ENCODE data around the gene LXN.
"Not testable (repeated sequence)": the region's sequence is repeated elsewhere in the genome, so short reads cannot be mapped to it uniquely, and the experiment has no call there.

The LXN gene

DNA sequence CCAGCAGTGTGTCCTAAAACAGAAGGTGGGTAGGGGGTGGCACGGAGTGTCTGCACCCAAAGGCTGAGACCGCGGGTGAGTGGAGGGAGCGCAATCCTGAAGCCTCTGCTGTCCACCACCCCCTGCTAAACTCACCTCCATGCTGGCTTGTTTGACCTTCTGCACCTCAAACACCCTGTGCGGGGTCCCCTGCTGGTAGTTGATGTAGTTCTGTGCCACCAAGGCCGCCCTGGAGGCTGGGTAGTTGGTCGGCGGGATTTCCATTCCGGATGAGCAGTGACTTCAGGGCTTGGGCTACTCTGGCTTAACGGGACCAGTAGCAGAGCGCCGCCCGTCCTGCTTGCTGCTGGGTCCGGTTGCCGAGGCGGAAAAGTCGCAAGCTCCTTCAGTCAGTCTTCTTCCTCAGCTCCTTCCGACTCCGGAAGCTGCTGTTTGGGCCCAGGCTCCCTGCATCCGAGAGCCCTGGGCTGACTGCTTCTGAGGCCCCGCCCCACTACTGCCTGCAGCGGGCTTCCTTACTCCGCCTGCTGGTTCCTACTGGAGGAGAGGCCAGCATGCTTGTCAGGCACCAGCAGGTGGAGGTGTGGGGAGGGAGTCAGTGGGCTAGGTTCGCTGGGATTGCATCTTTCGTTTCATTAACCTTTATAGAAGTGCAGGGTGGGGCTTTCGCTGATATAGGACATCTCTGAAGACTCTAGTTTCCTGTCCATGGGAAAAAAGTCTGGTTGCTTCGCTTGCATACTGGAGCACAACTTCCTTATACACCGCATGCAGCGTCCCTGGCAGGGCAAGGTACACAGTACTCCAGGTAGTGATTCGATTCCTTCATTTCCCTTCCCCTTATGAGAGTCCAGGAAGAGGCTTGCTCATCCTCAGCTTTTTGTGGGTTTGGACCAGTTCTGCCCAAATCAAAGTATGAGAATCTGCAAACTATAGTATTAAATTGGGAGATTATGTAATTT lies at the start of gene LXN:
Gene LXN (minus strand): TSS at position 434 of the 962 bp plus-strand sequence. CDS start 170 bp downstream, at position 264.
- DNase-seq = peak; percentile 89

- DNase-seq = no peak
Observed at GRCh38 chr3:158722108-158722507, 49.7 kb upstream of the LXN start.

- peak; percentile 97 for DNase-seq
Observed at GRCh38 chr3:158718490-158719170, 46.2 kb upstream of the LXN start.

DNA sequence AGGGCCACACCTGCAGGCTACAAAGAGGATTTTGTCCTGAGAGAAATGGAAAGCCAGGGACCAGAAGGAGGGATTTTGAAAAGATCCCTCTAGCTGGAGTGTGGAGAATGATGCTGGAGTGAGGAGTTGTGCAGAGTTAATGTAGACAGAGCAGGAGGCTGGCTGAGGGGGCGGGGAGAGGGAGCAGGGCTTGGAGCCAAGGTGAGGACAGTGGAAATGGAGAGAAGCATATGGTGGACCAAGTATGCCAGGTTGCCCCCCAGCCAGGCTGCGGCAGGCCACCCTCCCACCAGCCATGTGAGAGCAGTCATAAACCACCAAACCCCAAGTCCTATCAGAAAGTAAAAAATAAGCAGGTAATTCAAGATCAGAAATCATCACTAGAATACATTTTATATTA lies 45.1 kb upstream of the LXN start:
- DNase-seq = no peak

- peak; percentile 43 for DNase-seq
Observed at GRCh38 chr3:158713094-158713499, 40.6 kb upstream of the LXN start.

DNA sequence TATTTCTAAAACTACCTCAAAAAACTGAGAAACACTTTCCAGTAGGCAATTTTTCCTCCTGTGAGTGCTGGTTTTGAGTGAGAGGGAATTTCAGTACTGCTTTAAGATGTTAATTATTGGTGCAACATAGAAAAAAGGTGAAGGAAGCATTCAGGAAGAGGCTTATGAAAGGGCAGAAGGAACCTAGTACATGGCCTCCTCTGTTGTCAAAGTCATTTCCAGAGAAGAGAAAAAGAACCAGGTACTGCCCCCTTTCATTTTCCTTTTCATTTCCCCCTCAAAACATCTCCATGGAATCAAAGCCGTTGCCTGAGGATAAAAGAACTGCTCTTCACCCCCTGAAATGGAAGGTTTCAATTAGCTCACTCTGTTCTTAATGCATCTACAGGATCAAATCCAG lies 40.0 kb upstream of the LXN start:
- DNase-seq = no peak

- peak; percentile 87 for DNase-seq
Observed at GRCh38 chr3:158711886-158712285, 39.4 kb upstream of the LXN start.

DNA sequence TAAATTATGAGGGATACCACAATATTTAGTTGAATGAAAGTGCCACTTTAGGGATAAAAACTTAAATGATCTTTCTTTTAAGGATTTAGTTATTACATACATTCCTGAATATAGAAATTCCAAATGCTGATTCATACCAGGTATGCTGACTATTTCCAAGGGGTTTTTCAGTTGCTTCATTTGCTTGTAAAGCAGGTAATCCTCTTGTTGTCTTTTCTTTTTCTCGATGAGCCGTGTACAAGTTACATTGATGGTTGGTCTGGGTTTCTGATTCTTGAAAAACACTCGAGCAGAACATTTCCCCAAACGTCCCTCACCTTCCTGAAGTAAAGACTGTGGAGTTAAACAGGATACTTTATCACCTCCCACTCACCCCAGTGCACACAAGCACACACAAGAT lies 38.2 kb upstream of the LXN start:
- no peak for DNase-seq

DNA sequence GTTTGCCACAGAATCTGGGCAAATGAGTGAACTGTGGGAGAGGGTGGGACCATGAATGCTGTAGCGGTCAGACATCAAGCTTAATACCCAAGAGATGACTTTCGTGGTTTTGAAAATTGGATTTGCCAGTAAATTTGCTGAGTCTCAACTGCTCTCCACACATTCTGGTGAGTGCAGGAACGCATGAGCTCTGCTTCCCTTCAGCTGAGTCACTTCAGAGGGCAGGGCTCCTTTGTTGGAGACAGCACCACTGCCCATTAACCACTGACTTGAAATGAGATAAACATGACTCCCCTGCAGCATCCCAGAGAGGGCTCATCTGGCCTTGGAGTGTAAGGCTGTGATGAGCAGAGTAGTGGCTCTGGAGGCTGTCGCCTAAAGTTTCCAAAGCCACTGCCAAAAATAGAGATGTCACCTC lies 37.2 kb upstream of the LXN start:
- peak; percentile 98 for DNase-seq

- no peak for DNase-seq
Observed at GRCh38 chr3:158703566-158703965, 31.1 kb upstream of the LXN start.

DNA sequence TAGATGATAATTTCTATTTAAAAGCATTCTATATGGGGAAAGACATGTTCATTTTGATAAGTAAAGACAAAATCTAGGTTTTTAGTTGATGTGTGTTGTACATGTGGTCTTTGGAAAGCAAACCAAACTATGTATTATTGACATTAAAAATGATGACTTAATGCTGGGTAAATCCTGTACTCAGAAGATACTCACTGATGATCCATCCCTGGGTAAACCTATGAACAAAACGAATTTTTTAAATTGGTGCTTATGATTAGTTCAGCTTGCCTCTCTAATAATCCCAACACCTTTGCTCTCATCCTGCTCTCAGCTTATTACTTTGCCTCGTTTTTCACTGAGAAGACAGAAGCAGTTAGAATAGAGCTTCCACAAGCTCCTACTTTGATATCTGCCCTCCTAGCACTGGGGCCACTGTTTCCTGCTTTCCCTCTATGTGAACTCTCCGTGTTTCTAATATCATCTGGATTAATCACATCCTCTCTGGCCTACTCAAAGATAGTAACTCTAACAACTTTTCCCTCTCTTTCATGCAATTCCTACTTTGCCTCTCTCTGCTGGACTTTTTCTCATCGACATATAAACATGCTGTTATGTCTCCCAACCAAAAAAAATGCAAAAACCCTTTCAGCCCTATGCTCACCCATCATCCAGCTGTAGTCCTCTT lies 30.5 kb upstream of the LXN start:
- DNase-seq = peak; percentile 84

DNA sequence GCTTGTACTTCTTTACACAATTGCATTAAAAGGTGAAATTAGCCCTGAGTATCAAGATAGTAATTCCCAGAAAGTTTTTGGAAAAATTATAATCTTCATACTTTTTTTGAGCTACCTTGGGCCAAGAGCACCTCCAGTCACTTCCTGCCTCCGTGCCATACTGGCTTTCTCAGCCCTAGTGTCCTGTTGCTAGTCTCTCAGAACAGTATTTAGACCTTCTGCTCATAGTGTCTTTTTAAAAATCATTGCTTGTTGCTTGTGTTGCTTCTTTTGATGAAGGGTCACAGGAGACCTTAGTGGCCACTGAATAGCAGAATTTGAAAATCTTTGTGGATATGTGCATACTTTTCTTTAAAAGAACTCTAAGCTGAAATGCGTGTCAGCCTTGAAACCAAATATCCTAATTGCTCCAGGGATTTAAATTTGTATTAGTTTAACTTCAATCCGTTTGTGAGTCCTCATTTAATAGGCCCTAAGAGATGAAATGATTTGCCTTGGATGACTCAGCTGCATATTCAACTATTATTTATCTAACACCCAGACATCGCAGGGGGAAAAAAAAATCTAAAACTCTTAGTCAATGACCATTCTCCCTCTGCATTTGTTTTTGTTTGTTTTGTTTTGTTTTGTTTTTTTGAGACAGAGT lies 29.1 kb upstream of the LXN start:
- DNase-seq = peak; percentile 61

GRCh38 chr3:158700559-158700958 lies 28.1 kb upstream of the LXN start:
- no peak for DNase-seq

GRCh38 chr3:158696618-158697017 lies 24.2 kb upstream of the LXN start:
- DNase-seq = peak; percentile 43

DNA sequence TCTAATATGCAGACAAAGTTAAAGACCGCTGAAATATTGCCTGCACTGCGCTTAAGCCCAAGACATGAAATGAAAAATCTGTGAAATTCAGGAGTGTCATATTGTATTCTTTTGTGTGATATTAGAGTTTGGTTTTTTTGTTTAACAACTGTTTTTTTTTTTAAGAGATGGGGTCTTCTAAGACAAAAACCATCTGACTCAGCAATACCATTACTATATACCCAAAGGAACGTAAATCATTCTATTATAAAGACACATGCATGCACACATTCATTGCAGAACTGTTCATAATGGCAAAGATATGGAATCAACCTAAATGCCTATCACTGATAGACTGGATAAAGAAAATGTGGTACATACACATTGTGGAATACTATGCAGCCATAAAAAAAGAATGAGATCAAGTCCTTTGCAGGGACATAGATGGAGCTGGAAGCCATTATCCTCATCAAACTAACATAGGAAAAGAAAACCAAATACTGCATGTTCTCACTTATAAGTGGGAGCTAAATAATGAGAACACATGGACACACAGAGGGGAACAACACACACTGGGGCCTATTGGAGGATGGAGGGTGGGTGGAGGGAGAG lies 21.5 kb upstream of the LXN start:
- not testable (repeated sequence) for DNase-seq

- peak; percentile 28 for DNase-seq
Observed at GRCh38 chr3:158685159-158685558, 12.7 kb upstream of the LXN start.

DNA sequence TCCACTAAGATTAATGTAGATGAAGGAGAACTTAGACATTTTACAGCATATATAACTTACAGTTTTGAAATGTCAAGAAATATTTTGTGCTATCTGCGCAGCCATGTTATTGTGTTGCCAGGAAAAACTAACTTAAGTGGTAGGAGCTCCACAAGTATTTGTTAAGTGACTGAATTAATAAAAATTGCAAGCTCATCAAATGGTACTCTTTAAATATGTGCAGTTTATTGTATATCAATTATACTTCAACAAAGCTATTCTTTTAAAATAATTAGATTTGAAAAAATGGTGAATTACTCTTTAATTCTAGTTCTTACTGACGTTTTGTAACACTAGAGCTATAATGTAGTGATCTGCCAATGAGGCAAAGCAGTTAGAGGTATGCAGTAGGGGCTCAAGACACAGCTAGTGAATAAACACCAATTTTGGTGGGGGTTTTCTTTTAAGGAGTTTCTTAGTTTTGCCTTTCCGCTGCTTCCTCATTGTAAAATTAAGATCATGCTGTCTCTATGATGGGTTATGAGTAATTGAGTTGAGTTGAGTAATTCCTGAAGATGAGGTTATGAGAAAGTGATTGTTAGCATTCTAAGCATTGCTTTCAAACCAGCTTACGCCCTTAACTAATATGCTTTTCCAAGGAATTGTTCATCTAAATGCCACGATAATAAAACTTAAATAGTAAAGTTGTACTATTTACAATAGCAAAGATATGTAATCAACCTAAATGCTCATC lies 10.9 kb upstream of the LXN start:
- peak; percentile 81 for DNase-seq

DNA sequence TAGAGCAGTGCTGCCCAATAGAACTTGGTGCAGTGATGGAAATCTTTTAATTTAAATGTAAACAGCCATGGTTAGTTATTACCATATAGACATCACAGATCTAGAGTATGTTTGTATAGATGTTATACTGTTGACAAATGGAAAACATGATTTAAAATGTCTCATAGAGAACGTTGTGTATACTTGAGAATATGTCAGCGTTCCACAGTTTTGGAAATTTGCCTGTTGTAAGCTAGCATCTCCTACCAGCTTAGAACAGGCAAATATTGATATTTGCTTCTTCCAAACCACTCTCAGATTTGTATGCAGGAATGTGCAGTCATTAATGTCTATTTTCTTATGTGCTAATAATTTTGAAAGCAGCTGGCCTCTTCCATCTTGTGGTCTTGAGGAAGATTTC lies 8.4 kb upstream of the LXN start:
- no peak for DNase-seq

DNA sequence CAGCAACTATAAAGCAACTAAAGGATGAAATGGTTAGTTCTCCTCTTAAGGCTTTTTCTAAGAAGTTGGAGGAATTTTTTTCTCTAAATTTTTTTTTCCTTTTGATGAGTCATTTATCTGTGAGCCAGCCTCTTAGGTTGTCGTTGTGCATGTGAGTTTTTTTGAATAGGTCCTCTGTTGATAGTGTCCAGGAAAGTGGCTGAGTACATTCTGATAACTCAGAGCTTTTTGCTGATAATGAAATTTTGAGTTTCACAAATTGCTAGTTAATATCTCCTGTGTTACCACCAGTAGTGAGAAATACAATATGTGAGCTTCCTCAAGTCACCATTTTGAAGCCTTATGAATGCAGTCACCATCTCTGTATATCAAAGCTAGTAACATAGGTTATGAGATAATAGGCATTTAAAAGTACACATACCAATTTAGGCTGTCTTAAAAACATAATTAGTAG lies 7.1 kb upstream of the LXN start:
- peak; percentile 39 for DNase-seq

GRCh38 chr3:158678687-158679086 lies 6.2 kb upstream of the LXN start:
- DNase-seq = no peak

- DNase-seq = peak; percentile 6
Observed at GRCh38 chr3:158671821-158672214, 630 bp downstream of the LXN start.

GRCh38 chr3:158668506-158668905 lies 3.9 kb downstream of the LXN start:
- no peak for DNase-seq

Data from EL (cell line).